CD4-positive, alpha-beta T cell treated with Interleukin-15 for 1 hour (primary cell): ENCODE results near the gene ALK.

ENCODE experiments used
- DNase-seq: peaks from one replicate; pipeline ENCODE4 v3.0.0-alpha.2; 2020

ALK gene

GRCh38 chr2:29643196-29643595 lies 278.2 kb downstream of the ALK start:
- DNase-seq = no peak

- DNase-seq = no peak
Measured at GRCh38 chr2:29640360-29640759, 281.0 kb downstream of the ALK start.

DNA sequence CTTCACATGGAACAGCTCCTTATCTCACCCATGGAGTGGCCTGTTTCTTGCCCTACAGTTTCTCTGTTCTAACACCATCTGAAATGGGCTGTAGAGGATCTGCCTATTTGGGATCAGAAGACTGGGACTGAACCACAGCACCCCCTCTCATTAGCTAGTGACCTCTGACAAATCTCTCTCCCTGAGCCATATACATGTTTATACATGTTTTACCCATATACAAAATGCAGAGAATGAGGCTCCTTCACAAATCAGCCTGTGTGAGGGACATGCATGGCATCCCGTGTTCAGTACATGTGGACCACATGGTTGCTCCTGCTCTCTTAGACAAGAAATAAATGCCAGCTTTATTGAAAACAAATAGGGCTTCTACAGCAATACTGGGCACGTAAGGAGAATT lies 282.7 kb downstream of the ALK start:
- DNase-seq = no peak

DNA sequence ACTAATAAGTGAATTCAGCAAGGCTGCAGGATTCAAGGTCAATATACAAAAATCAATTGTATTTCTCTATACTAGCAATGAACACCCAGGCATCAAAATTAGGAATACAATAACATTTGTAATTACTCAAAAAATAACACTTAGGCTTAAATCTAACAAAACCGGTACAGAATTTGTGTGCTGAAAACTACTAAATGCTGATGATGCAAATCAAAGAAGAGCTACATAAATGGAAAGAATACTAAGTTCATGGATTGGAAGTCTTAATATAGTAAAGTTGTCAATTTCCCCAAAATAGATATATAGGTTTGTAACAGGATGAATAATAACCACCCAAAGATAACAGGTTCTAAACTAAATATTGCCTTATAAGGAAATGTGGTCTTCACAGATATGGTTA lies 286.5 kb downstream of the ALK start:
- no peak for DNase-seq

DNA sequence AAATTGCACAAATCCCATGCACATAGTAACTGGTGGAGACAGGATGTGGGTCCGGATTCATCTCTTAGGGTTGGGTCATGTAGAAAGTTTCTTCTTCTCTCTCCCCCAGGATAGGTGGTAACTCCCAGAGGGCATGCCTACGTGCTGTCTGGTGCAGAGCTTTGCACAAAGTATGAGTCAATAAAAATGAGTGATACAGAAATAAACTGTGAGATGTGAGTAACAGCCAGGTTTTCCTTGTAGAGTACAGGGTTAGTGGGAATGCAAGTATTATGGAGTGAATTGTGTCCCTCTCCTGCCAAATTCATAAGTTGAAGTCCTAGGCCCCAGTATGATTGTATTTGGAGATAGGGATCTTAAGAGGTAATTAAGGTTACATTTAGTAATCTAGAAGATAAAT lies 289.4 kb downstream of the ALK start:
- no peak for DNase-seq

DNA sequence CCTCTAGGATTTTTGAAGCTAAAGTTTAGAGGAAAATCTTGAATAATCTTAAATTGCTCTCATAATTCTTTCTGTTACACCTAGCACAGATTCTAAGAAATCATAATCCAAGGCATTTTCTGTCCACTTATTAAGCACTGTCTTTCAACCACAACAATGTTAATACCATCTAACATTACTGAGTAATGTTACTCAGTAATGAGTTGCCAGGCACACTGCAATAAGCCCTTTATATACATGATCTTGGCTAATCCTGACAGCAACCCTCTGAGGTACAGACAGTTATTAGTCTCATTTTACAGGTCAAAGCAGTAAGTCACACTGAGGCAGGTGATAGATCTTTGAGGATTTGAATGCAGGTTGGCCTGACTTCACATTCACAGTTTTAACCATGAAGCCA lies 291.9 kb downstream of the ALK start:
- DNase-seq = no peak

DNA sequence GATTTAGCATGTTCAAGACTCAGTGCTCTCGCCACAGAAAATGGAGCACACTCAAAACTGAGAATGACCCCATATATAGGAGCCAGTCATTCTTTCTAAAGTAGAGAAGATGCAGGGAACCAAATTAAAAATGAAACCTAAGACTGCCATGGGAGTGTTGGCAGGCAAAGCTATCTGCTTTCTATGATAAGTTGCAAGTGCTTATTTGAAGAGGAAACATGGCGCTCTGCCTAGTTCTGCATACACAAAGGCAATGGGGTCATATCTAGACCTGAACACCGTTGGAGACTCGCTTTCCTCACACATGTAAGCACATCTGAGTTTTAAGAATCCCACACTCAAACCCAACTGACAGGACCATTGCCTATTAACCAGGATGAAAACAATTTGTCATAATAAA lies 292.5 kb downstream of the ALK start:
- no peak for DNase-seq

- DNase-seq = no peak
Measured at GRCh38 chr2:29628108-29628745, 293.2 kb downstream of the ALK start.

- DNase-seq = no peak
Measured at GRCh38 chr2:29627279-29627711, 294.1 kb downstream of the ALK start.

DNA sequence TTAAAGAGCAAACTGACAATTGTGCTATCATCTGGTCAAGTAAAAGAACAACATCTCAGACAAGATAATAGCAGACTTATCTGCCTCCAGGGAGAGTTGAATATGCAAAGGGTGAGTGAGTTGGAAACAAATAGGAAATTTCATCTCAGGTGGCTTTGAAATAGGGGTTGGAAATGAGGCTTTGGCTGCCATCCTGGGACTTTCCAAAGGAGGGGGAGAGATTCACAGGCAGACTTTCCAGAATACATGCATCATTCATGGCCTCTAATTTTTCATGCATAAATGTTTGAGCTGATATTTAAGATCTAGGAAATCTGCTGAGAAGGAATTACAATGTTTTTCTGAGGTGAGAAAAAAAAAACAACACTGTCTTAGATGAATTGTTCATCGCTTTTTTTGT lies 300.5 kb downstream of the ALK start:
- no peak for DNase-seq

GRCh38 chr2:29619689-29620088 lies 301.7 kb downstream of the ALK start:
- no peak for DNase-seq

DNA sequence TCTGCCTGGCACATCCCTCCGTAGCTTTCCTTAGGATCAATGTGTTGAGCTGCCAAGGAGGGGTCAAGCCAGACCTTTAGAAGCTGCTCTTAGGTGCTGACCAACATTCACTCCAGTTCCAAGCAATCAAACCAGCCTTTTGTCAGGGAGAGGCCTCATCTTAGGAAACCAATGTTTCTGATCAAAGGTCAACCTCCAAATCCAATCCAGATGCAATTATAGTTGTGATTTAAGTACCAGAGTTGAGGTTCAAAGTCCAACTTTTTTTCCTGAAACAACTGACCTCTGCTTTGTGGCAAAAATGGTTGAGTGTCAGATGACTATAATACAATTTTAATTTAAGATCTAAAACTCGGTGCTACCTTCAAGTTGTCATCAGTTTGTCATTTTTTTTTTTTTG lies 303.4 kb downstream of the ALK start:
- no peak for DNase-seq

GRCh38 chr2:29617351-29617750 lies 304.0 kb downstream of the ALK start:
- no peak for DNase-seq

- DNase-seq = no peak
Measured at GRCh38 chr2:29616569-29616968, 304.8 kb downstream of the ALK start.

GRCh38 chr2:29615841-29616240 lies 305.5 kb downstream of the ALK start:
- no peak for DNase-seq

- no peak for DNase-seq
Measured at GRCh38 chr2:29615183-29615582, 306.2 kb downstream of the ALK start.

- DNase-seq = no peak
Measured at GRCh38 chr2:29614295-29614830, 307.0 kb downstream of the ALK start.

DNA sequence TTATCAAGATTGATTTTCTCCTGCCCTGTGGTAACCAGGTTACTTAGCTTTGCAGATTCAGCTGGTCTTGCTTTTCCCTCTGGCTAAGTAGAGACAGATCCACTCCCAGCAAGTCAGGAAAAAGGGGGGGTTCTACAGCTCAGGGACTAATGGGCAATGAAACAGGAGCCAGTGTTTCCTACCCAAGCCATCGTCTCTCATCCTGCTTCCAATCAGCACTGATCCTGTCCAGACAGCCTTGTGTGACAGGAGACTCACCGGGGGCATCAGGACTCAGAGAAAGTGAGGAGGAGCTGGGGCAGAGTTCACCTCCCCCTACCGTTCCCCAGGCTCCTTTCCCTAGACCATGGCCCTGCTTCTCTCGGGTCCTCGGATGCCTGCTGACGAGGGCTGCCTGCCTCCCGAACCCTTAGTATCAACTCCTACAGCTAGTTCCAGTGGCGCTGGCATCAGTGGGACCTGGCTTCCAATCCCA lies 307.6 kb downstream of the ALK start:
- DNase-seq = no peak

GRCh38 chr2:29613067-29613466 lies 308.3 kb downstream of the ALK start:
- DNase-seq = no peak

DNA sequence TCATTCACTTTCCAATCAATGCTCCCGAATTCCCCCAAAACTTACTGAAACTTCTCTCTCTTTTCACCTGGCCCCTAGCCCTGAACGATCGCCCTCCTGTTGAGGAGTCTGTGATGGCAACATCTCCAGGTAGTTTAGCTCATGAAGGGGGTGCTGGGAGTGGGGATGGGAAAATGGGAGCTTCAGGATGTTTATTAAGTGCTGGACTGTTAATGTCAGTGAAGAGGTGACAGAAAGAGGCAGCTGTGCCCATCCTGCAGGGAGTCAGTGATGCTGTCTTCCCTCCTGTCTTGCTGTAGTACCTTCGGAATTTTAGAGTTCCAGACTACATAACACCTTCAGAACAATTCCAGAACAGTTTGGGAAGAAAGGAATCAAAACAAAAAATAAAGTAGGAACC lies 308.8 kb downstream of the ALK start:
- DNase-seq = no peak

GRCh38 chr2:29611850-29612249 lies 309.5 kb downstream of the ALK start:
- DNase-seq = no peak

DNA sequence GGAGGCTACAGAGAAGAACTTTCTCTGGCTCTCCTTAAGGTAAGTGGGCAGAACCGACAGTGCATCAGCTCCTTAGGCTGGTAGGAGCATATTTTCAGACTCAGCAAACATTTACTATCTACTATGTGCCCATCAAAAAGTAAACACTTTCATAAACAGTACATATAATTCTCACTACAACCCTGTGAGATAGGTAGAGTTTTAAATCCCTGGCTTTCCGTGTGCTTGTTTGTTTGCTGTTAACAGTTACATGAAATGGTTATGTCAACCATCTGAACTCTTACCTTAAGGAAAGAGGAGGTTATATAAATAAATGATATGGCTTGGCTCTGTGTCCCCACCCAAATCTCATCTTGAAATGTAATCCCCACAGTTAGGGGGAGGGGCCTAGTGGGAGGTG lies 310.1 kb downstream of the ALK start:
- no peak for DNase-seq

GRCh38 chr2:29610569-29610968 lies 310.8 kb downstream of the ALK start:
- no peak for DNase-seq

- DNase-seq = no peak
Measured at GRCh38 chr2:29607038-29607420, 314.4 kb downstream of the ALK start.
